Measurements from ENCODE around the gene ARMH1. TPM values are rescaled to one million over a fixed set of nuclear protein-coding genes. Genes with fewer than 3 reads are reported as not detected.
"Not testable (repeated sequence)": the region's sequence is repeated elsewhere in the genome, so short reads cannot be mapped to it uniquely, and the experiment has no call there.

Gene ARMH1
- total RNA-seq, 1 donor from 2014 or later, result not detected

DNA sequence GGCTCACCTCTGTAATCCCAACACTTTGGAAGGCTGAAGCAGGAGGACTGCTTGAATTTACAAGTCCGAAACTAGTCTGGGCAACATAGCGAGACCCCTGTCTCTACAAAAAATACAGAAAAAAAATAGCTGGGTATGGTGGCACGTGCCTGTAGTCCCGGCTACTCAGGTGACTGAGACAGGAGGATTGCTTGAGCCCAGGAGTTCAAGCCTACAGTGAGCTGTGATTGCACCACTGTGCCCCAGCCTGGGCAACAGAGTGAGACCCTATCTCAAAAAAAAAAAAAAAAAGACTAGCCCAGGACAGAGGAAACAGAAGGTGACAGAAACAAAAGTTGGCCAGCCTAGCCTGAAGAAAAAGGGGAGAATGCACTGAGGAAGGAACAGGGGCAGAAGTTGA lies 21.2 kb downstream of the ARMH1 start:
- H3K4me3 ChIP-seq (ENCODE audit: low read depth, low read length), result no peak overlapping the region
- TF ChIP-seq, protein P1, sequence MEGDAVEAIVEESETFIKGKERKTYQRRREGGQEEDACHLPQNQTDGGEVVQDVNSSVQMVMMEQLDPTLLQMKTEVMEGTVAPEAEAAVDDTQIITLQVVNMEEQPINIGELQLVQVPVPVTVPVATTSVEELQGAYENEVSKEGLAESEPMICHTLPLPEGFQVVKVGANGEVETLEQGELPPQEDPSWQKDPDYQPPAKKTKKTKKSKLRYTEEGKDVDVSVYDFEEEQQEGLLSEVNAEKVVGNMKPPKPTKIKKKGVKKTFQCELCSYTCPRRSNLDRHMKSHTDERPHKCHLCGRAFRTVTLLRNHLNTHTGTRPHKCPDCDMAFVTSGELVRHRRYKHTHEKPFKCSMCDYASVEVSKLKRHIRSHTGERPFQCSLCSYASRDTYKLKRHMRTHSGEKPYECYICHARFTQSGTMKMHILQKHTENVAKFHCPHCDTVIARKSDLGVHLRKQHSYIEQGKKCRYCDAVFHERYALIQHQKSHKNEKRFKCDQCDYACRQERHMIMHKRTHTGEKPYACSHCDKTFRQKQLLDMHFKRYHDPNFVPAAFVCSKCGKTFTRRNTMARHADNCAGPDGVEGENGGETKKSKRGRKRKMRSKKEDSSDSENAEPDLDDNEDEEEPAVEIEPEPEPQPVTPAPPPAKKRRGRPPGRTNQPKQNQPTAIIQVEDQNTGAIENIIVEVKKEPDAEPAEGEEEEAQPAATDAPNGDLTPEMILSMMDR (conservative IDR thresholded peaks at IDR 0.05; ENCODE audit: low read depth, low read length), result no peak
- no peak for DNase-seq (ENCODE audit: low read depth)

DNA sequence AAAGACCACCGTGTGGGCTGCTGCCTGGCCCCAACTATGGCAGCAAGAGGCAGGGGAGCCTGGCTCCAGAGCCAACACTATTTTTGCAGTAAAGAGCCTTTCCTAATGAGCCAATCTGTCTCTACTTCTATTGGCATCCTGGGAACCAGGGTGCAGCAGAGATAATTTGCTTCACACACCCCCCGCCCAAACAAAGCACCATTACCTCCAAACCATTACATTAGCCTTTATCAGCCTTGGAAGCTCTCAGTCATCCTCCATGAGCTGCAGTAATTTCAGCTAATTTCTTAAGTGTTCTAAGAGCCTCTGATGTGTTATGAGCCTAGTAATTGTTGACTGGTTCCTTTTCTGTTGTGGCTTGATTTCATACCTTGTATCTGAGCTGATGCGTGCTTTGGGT lies 21.6 kb downstream of the ARMH1 start:
- H3K4me3 ChIP-seq (ENCODE audit: low read depth, low read length), result no peak overlapping the region
- DNase-seq (ENCODE audit: low read depth), result no peak
- TF ChIP-seq, protein P1 (conservative IDR thresholded peaks at IDR 0.05; ENCODE audit: low read depth, low read length), result no peak

DNA sequence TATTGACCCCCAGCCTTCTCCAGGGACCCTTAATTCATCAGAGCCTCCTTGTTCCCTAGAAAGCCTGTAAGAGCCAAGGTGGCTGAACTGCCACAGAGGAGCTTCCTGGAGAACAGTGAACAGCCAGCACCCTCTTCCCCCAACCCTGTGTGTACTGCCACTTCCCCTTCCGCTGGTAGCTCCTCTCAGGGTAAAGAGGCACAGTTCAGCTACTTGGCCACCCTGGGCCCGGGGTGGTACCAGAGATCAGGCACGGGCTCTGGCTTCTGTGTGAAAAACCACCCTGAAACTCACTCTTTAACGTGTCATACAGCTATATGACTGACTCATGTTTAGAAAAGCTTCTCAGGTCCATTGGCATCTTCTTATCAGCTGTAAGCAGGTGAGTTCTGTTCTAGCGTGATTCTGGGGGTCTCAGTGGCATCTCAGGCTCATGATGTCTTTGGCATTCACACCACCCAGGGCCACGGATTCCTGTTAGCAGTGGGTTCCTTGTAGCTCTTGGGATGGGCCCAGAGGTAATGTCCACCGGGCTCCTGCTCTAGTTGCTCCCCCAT lies 22.4 kb downstream of the ARMH1 start:
- TF ChIP-seq, protein P1 (conservative IDR thresholded peaks at IDR 0.05; ENCODE audit: low read depth, low read length), result no peak
- no peak overlapping the region for H3K4me3 ChIP-seq (ENCODE audit: low read depth, low read length)
- no peak for DNase-seq (ENCODE audit: low read depth)

DNA sequence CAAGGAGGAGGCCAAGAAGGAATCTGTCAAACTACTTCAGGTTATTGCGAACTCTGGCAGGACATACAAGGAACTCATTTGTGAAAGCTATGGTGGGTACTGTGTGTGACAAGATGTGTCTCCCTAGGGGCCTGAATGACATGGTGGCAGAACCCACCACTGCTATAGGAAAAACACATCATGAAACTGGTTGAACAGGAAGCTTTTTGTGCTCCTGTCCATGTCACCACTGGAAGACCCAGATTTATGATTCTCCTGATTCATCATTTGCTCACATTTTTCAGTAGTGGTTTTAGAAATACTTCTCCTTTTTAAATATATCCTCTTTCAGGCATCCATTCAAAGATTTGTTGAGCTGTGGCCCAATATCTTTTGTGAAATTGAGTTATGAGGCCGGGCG lies 23.6 kb downstream of the ARMH1 start:
- H3K4me3 ChIP-seq (ENCODE audit: low read depth, low read length), result no peak overlapping the region
- TF ChIP-seq, protein P1 (conservative IDR thresholded peaks at IDR 0.05; ENCODE audit: low read depth, low read length), result no peak
- DNase-seq (ENCODE audit: low read depth), result no peak

DNA sequence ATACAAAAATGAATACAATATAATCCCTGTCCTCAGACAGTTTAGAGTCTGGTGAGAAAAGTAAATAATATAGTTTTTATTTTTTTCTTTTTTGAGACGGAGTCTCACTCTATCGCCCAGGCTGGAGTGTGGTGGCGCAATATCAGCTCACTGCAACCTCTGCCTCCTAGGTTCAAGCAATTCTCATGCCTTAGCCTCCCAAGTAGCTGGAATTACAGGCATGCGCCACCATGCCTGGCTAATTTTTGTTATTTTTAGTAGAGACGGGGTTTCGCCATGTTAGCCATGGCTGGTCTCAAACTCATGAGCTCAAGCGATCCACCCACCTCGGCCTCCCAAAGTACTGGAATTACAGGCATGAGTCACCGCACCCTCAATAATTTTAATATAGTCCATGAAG lies 24.9 kb downstream of the ARMH1 start:
- not testable (repeated sequence) for H3K4me3 ChIP-seq (ENCODE audit: low read depth, low read length); DNase-seq (ENCODE audit: low read depth)

DNA sequence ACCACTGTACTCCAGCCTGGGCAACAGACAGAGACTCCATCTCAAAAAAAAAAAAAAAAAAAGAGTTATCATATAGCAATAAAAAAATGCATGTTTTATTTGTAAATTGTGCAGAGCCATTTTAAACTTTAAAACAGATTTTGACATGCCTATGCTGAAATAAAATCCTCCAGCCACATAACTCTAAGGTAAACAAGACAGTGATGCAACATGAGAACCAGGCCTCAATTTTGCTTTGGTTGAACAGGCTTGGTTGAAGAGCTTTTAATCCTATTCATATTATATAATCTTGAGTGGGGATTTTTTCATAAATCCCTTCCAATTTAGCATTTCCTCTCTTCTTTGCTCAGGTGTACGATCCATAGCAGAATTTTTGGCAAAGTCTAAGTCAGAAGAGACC lies 26.1 kb downstream of the ARMH1 start:
- TF ChIP-seq, protein P1 (conservative IDR thresholded peaks at IDR 0.05; ENCODE audit: low read depth, low read length), result no peak
- H3K4me3 ChIP-seq (ENCODE audit: low read depth, low read length), result no peak overlapping the region
- no peak for DNase-seq (ENCODE audit: low read depth)

DNA sequence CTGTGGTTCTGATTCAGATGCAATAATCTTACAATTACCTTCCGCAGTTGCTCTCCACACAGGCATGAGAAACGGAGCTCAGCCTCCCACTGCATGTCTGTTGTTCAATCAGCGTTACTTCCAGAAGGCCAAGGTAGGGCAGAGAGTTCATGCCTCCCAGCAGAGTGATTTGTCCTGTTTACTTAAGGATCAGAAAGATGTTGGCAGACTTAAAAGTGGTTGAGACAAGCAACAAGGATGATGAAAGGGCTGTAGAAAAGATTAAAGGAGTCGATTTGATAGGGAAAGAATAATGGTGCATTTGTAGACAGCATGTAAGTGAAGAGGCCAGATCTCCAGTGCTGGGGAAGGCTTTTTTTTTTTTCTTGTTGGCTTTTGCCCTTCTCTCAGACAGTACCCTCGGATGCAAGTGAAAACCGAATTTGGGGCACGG lies 26.6 kb downstream of the ARMH1 start:
- TF ChIP-seq, protein P1 (conservative IDR thresholded peaks at IDR 0.05; ENCODE audit: low read depth, low read length), result no peak
- DNase-seq (ENCODE audit: low read depth), result no peak
- no peak overlapping the region for H3K4me3 ChIP-seq (ENCODE audit: low read depth, low read length)
